ENCODE measurements around the gene PRRC2C.

The PRRC2C gene

GRCh38 chr1:171457412-171457811 is 27.9 kb upstream of the PRRC2C start:
- no peaks in the 10 kb centered on the region for H3K27me3 ChIP-seq (replicated peaks; ENCODE audit: control insufficient read depth, insufficient read depth, low read length)
- no peaks in the 10 kb centered on the region for H3K36me3 ChIP-seq (ENCODE audit: control insufficient read depth, insufficient read depth, low read length)
- H3K4me3 ChIP-seq (replicated peaks; ENCODE audit: low read depth, low read length): no peak overlapping the region
- TF ChIP-seq CTCF (IDR thresholded peaks at IDR 0.05; ENCODE audit: insufficient read depth, low read length, poor library complexity, severe bottlenecking): no peak
- DNase-seq (ENCODE audit: extremely low read depth, insufficient read length): no peak

GRCh38 chr1:171460018-171460620 is 25.2 kb upstream of the PRRC2C start:
- no peak for TF ChIP-seq CTCF (IDR thresholded peaks at IDR 0.05; ENCODE audit: insufficient read depth, low read length, poor library complexity, severe bottlenecking)
- DNase-seq (ENCODE audit: extremely low read depth, insufficient read length): no peak

GRCh38 chr1:171467626-171468025 is 17.7 kb upstream of the PRRC2C start:
- no peak overlapping the region for H3K4me3 ChIP-seq (replicated peaks; ENCODE audit: low read depth, low read length)

More at GRCh38 chr1:171460018-171460620, 25.2 kb upstream of the PRRC2C start:
- no peak overlapping the region for H3K4me3 ChIP-seq (replicated peaks; ENCODE audit: low read depth, low read length)
- no peaks in the 10 kb centered on the region for H3K27me3 ChIP-seq (replicated peaks; ENCODE audit: control insufficient read depth, insufficient read depth, low read length)
- no peaks in the 10 kb centered on the region for H3K36me3 ChIP-seq (ENCODE audit: control insufficient read depth, insufficient read depth, low read length)

GRCh38 chr1:171468120-171468750 is 17.1 kb upstream of the PRRC2C start:
- no peak overlapping the region for H3K4me3 ChIP-seq (replicated peaks; ENCODE audit: low read depth, low read length)
- no peaks in the 10 kb centered on the region for H3K27me3 ChIP-seq (replicated peaks; ENCODE audit: control insufficient read depth, insufficient read depth, low read length)
- no peaks in the 10 kb centered on the region for H3K36me3 ChIP-seq (ENCODE audit: control insufficient read depth, insufficient read depth, low read length)
- no peak for TF ChIP-seq CTCF (IDR thresholded peaks at IDR 0.05; ENCODE audit: insufficient read depth, low read length, poor library complexity, severe bottlenecking)
- peak; percentile 33 for DNase-seq (ENCODE audit: extremely low read depth, insufficient read length)

More at GRCh38 chr1:171467626-171468025, 17.7 kb upstream of the PRRC2C start:
- no peaks in the 10 kb centered on the region for H3K27me3 ChIP-seq (replicated peaks; ENCODE audit: control insufficient read depth, insufficient read depth, low read length)
- TF ChIP-seq CTCF (IDR thresholded peaks at IDR 0.05; ENCODE audit: insufficient read depth, low read length, poor library complexity, severe bottlenecking): no peak
- DNase-seq (ENCODE audit: extremely low read depth, insufficient read length): no peak
- H3K36me3 ChIP-seq (ENCODE audit: control insufficient read depth, insufficient read depth, low read length): no peaks in the 10 kb centered on the region

GRCh38 chr1:171470726-171471125 is 14.6 kb upstream of the PRRC2C start:
- no peak for TF ChIP-seq CTCF (IDR thresholded peaks at IDR 0.05; ENCODE audit: insufficient read depth, low read length, poor library complexity, severe bottlenecking)
- Histone ChIP-seq H3K4me3 (replicated peaks; ENCODE audit: low read depth, low read length) (no peak overlapping the region), H3K27me3 (replicated peaks; ENCODE audit: control insufficient read depth, insufficient read depth, low read length) (no peaks in the 10 kb centered on the region), H3K36me3 (ENCODE audit: control insufficient read depth, insufficient read depth, low read length) (no peaks in the 10 kb centered on the region)
- no peak for DNase-seq (ENCODE audit: extremely low read depth, insufficient read length)

All from GM06990 (cell line).